ENCODE results near the gene EFCAB14.
"Not testable (repeated sequence)": the region's sequence is repeated elsewhere in the genome, so short reads cannot be mapped to it uniquely, and the experiment has no call there.

Gene EFCAB14

DNA sequence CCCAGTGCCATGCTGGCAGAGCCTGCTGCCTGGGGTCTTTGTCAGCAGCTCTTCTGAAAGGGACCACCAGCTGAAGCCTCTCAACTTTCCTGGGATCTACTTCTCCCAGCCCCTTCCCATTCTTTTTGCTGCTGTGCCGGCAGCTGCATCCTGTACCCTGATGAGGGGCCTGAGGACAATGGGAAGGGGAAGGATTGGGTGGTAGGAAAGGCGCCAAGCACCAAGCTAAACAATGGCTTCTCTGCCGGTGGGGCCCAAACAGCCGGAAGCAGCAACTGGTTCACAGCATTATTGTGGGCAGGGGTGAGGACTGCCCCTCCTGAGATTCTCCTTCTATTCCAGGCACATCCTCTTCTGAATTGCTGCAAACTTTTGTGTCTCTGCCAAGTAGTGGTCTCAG lies 5.0 kb upstream of the EFCAB14 start:
- no peak for ATAC-seq
- DNase-seq: no peak

DNA sequence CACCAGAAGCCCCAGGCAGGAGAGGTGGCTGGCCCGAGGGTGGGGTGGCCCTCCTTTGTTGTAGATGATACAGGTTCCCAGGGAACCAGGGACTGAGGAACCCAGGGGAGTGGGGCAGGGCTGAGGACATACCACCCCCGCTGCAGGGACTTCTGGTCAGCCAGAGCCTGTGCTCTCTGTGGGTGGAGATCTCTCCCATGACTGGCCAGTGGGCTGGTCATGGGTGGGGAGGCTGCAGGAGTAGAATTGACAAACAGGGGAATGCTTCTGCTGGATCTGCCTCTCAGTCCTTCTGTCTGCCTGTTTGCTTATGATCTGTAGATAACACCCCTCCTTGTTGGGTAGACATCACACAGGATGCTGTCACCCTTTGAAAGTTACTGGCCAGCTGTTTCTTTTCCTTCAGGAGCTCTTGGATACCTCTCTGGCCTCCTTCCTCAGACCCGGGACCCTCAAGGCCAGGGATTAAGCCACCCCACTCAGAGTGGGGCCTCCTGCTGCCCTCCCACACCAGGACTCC lies 2.8 kb upstream of the EFCAB14 start:
- DNase-seq: no peak

DNA sequence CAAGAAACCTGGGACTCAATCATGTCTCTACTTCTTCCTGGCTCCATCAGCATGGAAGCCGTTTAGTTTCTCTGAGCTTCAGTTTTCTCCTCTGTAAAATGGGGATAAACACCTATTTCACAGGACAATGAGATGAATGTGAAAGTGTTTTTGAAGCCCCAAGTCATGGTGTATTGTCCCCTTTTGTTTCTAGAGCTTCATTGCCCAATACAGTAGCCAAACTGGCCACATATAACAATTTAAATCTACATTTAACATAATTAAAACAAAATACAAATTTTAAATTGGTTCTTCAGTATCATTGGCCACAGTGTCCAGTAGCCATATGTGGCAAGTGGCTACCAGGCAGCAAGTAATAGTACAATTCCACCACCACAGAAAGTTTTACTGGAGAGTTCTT lies 2.3 kb upstream of the EFCAB14 start:
- ATAC-seq: no peak
- DNase-seq: no peak

More for the DNA sequence above, 2.8 kb upstream of the EFCAB14 start:
- ATAC-seq: no peak

DNA sequence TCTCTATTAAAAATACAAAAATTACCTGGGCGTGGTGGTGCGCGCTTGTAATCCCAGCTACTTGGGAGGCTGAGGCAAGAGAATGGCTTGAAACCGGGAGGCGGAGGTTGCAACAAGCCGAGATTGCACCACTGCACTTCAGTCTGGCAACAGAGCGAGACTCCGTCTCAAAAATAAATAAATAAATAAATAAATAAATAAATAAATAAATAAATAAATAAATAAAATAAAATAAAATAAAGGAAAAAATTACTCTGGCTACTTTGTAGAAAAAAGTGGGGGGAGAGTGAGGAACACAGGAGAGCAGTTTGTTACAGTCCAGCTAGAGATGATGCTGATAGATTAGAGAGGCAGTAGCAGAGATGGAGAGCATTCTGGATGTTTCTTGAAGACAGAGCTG lies 1.4 kb upstream of the EFCAB14 start:
- ATAC-seq: not testable (repeated sequence)

DNA sequence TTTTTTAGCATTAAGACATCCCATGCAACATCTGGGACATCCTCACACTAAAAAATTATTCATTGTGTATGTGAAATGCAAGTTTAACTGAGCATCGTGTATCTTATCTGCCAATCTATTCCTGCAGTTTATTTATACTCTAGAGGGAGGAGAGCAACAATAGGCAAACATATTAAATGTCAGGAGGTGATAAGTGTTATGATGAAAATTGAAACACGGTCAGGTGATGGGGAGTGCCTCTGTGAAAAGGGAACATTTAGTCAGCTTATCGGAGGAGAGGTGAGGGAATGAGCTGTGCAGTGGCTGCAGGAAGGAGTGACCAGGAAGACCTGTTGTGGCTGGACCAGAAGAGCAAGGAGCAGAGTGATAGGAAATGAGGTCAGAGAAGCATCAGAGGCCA lies 775 bp upstream of the EFCAB14 start:
- ATAC-seq: no peak
- no peak for DNase-seq

More for the DNA sequence above, 1.4 kb upstream of the EFCAB14 start:
- not testable (repeated sequence) for DNase-seq

DNA sequence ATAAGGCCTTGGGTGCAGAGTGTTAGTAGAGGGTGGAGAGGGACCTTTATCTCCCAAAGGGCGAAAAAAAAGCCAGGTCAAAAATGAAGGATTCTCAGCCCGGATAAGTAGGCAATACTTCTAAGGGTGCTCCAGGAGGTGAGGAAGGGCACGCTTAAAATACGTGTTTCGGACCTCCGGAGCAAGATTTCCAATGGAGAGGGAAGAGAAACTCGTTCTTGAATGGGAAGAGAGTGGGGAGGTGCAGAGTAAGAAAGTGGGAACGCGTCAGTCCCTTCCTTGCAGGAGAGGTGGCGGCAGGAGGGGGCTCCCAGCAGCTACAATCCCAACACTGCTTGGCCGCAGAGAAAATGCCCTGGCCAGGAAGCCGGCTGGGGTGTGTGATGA lies 581 bp downstream of the EFCAB14 start:
- no peak for DNase-seq
- no peak for ATAC-seq

DNA sequence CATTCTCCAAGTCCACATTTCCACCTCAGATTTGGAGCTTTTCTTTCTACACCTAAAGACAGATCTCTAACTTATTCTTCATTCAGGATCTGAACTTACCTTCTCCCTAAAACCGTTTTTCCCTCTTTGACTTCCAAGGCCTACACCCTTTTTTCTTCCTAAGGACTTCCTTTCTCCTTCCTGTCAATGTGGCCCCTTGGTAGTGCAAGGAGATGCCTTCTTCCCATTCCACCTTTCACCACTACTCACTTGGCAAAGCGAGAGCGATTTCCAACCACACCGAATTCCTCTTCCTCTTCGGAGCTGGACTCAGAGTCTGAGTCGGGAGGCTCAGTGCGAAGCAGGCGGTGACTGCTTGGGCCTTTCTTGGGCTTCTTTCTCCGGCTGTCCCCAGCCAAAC lies 1.3 kb downstream of the EFCAB14 start:
- DNase-seq (no peak), ATAC-seq (no peak)

DNA sequence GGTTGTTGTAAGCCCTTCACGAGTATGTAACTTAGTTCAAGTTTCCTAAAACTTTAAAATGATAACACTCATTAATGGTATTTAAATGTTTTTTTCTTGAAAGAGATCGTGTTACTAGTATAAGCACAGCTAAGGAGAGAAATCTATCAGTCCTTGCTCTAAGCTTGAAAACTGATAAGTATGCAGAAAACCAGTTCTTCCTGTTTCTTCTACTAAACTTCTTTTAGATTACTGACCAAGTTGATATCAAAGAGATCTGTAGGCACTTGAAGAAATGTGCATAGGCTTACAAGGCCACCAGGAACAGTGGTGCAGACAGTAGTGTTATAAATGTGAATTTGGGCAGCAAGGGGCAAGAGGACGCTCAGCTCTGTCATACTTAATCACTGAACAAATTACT lies 3.9 kb downstream of the EFCAB14 start:
- ATAC-seq: no peak
- DNase-seq: no peak

DNA sequence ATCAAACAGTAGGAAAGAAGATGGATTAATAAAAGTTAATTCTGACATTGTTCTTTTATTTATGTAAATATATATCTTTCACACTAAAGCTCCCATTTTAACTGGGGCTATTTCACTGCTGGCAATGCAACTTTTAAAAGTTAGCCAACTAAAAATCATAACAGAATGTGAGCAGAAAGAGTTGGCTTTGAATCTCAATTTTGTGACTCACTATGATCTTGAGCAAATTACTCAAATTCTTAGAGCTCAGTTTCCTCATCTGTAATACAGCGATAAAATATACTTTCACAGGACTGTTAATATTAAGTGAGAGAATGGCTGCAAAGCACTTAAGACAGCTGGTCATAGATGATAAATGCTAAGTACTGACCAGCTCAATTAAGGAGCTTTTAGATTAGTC lies 10.8 kb downstream of the EFCAB14 start:
- DNase-seq (no peak), ATAC-seq (no peak)

DNA sequence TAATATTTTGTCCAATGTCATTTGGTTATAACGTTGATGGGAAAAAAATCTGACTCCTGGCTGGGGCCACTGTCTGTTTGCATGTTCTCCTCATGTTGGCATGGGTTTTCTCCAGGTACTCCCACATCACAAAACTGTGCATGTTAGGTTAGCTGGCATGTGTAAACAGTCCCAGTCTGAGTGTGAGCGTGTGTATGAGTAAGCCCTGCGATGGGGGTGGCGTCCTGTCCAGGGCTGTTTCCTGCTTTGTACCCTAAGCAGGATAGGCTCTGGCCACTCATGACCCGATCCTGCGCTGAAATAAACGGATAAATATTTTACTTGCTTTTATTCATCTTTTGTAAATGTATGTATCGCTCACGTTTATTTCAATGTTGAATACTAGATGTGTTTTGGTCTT lies 13.5 kb downstream of the EFCAB14 start:
- no peak for ATAC-seq
- no peak for DNase-seq

DNA sequence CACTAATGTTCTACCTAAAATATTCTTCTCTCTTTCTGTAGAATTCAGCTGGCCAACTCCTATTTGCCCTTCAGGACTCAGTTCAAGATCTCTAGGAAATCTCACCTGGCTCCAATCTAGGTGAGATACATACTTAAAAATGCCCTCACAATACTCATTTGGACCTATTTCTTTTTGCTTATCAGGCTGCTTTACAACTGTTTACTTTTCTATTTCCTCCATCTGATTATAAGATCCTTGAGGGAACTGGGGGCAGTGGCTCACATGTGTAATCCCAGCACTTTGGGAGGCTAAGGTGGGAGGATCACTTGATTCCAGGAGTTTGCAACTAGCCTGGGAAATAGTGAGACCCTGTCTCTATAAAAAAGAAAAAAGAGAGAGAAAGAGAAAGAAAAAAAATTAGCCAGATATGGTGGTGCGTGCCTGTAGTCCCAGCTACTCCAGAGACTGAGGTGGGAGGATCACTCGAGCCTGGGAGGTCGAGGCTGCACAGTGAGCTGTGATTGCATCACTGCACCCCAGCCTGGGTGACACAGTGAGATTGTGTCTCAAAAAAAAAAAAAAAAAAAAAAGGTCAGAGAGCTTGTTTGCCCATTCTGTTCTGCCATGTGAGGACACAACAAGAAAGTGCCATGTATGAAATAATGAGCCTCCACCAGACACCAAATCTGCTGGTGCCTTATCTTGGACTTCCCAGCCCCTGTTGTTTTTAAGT lies 14.8 kb downstream of the EFCAB14 start:
- no peak for DNase-seq
- ATAC-seq: no peak

DNA sequence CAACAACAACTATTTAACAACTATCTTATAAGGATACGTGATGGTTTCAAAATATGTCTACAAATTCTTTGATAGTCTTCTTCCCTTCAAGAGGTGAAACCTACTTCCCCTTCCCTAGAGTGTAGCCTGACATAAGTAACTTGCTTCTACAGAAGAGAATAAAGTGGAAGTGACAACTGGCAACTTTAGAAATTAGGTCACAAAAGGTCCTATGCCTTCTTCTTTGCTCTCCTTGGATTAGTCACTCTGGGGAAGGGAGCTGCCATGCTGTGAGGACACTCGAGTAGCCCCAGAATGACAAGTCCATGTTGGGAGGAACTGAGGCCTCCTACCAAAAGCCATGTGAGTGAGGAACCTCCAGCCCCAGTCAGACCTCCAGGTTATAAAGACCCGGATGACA lies 19.2 kb downstream of the EFCAB14 start:
- no peak for ATAC-seq
- DNase-seq: no peak

DNA sequence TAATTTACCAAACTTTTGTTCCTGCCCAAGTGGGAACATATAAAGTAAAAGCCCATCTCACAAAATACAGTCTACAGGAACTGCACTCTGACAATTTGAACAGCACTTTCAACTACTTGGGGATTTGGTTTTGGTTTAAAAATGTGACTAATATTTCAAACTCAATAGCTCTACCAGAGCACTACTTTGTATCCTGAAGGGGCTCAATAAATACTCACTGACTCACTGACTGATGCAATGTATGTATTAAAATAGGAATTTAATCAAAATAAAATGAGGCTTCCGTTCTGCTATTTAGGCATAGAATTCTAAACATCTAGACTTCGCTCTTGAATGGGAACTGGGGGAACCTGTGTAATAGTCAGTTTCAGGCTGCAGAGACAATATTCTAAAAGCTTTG lies 21.9 kb downstream of the EFCAB14 start:
- no peak for DNase-seq
- no peak for ATAC-seq

DNA sequence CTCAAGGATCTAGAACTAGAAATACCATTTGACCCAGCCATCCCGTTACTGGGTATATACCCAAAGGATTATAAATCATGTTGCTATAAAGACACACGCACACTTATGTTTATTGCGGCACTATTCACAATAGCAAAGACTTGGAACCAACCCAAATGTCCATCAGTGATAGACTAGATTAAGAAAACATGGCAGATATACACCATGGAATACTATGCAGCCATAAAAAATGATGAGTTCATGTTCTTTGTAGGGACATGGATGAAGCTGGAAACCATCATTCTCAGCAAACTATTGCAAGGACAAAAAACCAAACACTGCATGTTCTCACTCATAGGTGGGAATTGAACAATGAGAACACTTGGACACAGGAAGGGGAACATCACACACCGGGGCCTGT lies 24.2 kb downstream of the EFCAB14 start:
- not testable (repeated sequence) for DNase-seq, ATAC-seq

DNA sequence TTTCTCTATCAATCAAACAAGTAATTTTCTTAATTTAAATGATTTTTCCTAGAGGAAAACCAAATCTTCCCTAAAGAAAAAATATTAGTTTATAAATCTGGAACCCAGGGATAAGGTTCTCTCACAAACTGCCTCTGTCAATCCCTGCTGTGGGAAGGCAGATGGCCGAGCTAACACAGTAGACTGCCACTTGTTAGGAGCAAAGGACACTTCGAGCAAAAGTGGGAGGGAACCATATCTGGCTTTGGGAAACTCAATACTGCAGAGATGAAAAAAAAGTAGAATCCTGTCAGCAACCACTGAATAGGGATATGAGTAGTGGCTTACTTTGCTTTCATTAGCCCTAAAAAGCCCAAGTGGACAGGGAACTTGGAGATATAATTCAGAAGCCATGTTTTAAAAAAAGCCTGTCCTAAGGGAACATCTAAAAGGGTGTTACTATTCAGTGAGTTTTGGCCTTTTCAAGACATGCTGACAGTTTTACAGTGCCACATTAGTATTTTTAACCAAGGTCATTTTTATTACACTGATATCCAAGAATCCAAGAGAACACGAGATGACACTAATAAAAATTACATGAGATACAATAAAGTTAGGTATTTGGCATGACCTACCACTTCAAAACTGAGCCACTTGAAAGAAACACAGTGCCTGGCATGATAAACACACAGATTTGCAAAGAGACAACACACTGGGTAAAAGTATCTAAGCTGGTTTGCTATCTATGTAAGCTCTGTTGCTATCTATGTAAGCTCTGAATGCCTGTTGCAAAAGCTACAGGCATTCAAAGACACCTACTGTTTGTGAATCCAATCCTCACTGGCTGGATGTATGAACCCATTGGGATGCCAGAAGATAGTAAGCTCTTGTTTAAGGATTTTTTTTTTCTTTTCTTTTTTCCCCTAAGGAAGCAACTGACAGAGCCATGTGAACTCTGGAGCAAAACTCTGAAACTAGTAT lies 25.8 kb downstream of the EFCAB14 start:
- DNase-seq (no peak), ATAC-seq (no peak)

DNA sequence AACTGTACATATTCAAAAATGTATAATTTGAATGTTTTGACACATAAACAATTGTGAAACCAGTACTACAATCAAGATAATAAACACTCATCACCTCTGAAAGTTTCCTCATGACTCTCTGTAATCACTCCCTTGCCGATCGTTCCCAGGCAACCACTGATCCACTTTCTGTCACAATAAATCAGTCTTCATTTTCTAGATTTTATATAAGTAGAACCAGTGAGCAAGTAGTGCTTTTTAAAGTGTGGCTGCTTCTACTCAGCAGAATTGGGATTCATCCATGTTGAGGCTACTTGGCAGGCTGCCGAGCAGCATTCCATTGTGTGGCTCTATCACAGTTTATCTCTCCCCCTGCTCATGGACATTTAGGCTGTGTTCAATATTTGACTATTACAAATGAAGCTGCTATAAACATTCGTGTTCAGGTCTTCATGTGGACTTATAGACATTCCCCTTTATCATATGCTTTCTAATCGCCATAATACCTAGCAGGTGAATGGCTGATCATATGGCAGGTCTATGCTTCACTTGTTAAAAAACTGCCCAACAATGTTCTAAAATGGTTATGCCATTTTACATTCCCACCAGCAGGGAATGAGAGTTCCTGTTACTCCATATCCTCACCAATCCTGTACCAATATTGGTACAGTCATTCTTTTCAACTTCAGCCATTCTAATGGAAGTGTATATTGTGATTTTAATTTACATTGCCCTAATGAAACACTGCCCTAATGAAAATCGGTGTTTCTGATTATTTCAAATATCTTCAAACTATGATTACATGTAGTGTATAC lies 26.7 kb downstream of the EFCAB14 start:
- ATAC-seq: no peak
- no peak for DNase-seq

DNA sequence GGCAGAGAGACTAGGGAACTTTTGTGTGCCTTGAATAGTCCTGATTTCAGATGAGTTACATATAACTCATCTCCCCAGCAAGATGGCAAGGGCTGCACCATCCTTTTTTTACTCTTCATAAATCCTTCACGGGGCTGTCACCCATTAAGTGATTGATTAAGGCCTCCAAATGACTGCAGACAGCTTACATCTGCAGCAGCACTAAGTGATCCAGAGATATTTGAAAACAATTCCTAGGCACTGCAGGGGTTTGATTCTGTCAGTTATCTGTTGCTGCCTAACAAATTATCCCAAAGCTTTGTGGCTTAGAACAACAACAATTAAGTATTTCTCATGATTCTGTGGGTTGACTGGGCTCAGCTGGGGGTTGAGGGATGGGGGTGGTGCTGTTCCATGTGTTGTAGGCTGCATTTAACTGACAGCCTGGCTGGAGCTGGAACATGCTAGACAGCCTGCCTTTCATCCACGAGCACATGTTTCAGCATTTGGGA lies 27.9 kb downstream of the EFCAB14 start:
- DNase-seq (no peak), ATAC-seq (no peak)

DNA sequence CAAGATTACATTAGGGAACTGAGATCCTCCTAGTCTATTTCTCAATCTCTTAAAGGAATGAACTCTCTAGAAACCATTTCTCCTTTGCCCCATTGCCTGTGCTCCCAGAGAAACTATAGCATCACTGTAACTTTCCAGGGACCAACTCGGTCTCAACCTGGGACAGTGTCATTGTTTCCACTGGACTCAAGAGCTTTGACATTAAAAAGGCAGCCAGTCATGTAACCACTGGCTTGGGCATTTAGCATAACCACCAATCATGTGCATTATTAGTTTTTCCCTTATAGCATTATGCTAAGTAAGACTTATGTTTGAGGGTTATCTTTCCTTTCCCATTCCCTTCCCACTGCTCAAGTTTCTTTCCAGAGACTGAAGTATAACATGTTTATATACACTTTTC lies 29.0 kb downstream of the EFCAB14 start:
- no peak for DNase-seq
- peak; percentile 73 for ATAC-seq

DNA sequence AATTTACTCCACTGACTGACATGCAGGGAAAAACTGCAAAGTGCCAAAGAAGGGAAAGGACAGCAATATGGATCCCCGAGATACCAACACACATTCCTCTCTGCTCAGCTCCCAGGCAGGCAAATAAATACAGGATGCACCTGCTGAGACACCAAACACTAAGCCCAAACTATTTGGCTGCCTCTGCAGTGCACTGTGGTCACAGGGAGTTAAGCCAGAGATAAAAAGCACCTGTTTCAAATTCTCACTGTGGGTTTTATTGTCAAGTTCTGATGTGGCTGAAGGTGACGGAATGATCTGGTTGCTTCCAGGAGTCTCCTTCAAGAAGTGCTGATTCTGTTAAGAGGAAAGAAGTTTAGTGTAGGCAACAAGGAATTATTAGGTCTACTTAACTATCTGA lies 29.6 kb downstream of the EFCAB14 start:
- ATAC-seq (no peak), DNase-seq (no peak)

DNA sequence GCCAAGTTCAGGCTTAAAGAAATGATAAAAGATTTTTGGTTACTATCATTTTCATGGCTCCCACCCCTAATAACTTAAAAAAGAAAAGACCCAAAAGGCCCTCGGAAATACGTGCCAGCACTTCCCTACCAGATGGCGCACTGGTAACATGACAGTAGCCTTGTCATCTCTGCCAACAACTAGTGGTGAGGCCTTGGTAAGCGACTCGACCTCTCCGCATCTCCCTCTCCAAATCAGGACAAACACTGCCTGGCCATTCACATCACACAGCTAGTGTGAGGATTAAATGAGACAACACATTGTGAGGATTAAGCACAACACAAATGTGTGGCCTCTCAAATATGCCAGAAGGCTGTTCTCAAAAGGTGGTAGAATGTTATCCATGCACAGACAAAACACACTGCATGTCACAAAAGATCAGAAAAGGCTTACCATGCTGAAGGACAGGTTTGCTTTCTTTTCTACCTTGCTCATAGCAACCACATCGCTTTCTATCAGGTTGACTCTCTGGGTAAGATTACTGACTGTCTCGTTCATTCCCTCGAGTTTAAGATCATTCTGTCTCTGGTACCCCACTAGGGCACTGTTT lies 30.9 kb downstream of the EFCAB14 start:
- DNase-seq (no peak), ATAC-seq (no peak)

DNA sequence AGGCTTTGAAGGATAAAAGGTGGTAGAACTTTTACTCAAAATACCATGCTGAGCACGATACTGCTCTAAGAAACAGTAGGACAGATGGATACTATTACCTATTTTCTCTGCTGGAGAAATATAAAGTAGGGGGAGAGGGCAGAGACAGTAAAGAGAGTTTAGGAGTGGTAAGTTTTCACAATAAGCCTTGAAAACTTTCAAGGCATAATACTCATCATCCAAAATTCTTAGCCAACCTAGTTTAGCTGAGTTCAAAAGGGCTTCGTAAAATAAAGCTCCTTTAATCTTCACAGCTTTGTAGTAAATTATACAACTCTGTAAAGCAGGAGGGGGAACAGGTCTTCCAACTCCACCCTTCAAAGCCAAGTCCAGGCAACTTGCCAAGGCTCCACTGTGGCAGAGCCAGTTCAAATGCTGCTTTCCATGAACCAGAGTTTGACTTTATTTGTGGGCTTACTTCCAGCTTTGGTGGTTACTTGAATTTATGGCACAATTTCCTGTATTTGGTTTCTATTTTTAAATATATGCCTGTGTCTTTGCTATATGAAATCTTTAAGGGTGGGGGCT lies 31.7 kb downstream of the EFCAB14 start:
- ATAC-seq (no peak), DNase-seq (no peak)

DNA sequence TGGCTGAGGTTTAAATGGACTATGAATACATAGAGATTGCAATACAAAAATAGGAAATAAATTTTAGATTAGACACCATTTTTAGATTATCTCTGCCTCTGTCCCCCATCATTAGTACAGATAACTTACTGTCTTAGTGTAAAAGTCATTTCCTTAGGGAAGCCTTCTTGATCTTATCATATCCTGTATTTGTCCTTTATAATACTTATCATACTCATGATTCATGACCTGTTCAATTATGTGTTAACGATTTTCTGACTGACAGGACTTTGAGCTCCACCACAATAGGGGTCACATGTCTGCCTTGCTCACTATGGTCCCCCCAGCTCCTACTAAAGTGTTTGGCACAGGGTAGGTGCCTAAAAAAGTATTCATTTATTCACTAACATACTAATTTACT lies 32.7 kb downstream of the EFCAB14 start:
- ATAC-seq (no peak), DNase-seq (no peak)
